K562 (cell line): ENCODE measurements around the gene MOSPD3. TPM values are rescaled to one million over a fixed set of nuclear protein-coding genes. Genes with fewer than 3 reads are reported as not detected.

Experiments
- BRD9 ChIP-seq: fragments of 450-650 bp; IDR thresholded peaks from 2 replicates; pipeline ENCODE4 v1.6.1; 2018; ENCODE audit warnings: low read depth; ENCODE audit not compliant: partially characterized antibody
- CBFA2T3 ChIP-seq: fragments of 450-650 bp; IDR thresholded peaks from 2 replicates; pipeline ENCODE4 v1.6.1; 2017
- CREM ChIP-seq: IDR thresholded peaks from 2 replicates; pipeline ENCODE4 v1.6.1; 2014; ENCODE audit warnings: antibody characterized with exemption, low read depth
- FOS ChIP-seq: IDR thresholded peaks from 3 replicates; pipeline ENCODE4 v1.6.1; 2011; ENCODE audit not compliant: insufficient read length; ENCODE audit errors: extremely low read depth
- GATAD2B ChIP-seq: fragments of 450-650 bp; IDR thresholded peaks from 2 replicates; pipeline ENCODE4 v1.6.1; 2017; ENCODE audit warnings: mild to moderate bottlenecking, borderline replicate concordance
- KDM1A ChIP-seq, 2 experiments: fragments of 450-650 bp; IDR thresholded peaks; 2 replicates each; pipeline ENCODE4 v1.6.1; 2016; ENCODE audit warnings: mild to moderate bottlenecking in 2 of 2
- MBD2 ChIP-seq: sonication (generic); IDR thresholded peaks from 2 replicates; pipeline ENCODE4 v1.6.1; 2016; ENCODE audit warnings: low read depth, borderline replicate concordance
- NR2C2 ChIP-seq, 2 experiments: fragments of 200-800 bp in 1 of 2; sonication (Bioruptor generic) in 1 of 2; sonication (generic) in 1 of 2; formaldehyde crosslinking in 1 of 2; IDR thresholded peaks; 2 replicates each; pipeline versions ENCODE4 v1.6.1 to v1.8.0; 2016 to 2022; ENCODE audit warnings: mild to moderate bottlenecking in 1 of 2, missing compliant biosample characterization in 1 of 2, missing genetic modification characterization in 1 of 2, missing genetic modification reagents in 1 of 2
- PHB2 ChIP-seq: fragments of 450-650 bp; IDR thresholded peaks from 2 replicates; pipeline ENCODE4 v1.6.1; 2017; ENCODE audit warnings: low read depth
- POLR2B ChIP-seq: fragments of 450-650 bp; IDR thresholded peaks from 2 replicates; pipeline ENCODE4 v1.6.1; 2018; ENCODE audit warnings: low read depth; ENCODE audit not compliant: partially characterized antibody
- SUPT5H ChIP-seq: fragments of 450-650 bp; IDR thresholded peaks from 2 replicates; pipeline ENCODE4 v1.6.1; 2016
- TGIF2 ChIP-seq: sonication (generic); formaldehyde crosslinking; IDR thresholded peaks from 2 replicates; pipeline ENCODE4 v1.8.1; 2022; ENCODE audit warnings: mild to moderate bottlenecking, missing genetic modification reagents, moderate library complexity
- polyA plus RNA-seq, 8 experiments: library from polyadenylated mRNA; depleted of rRNA in 4 of 8; stranded (reverse) in 5 of 8; unstranded in 3 of 8; fragments of >200 nt; fragmentation: Nextera tagmentation in 2 of 8; fragmentation: Illumina TruSeq in 1 of 8; extraction: Ambion mirVana in 2 of 8; extraction: Trizol in 1 of 8; gene quantifications; 2 replicates each; pipeline versions ENCODE4 v1.2.1 to v1.2.3, GENCODE V29; 2011 to 2014; ENCODE audit warnings: inconsistent platforms in 1 of 8, missing spikeins in 1 of 8
- total RNA-seq, 7 experiments: library from RNA; depleted of rRNA in 6 of 7; stranded (reverse); fragments of >200 nt in 6 of 7; fragmentation: Illumina TruSeq in 2 of 7; extraction: Trizol in 2 of 7; gene quantifications; 2 replicates each; pipeline versions ENCODE4 v1.2.1 to v1.2.3, GENCODE V29; 2011 to 2021; ENCODE audit warnings: low replicate concordance in 1 of 7
- TF ChIP-seq, protein P1 (sequence below): fragments of 450-650 bp; IDR thresholded peaks from 2 replicates; pipeline ENCODE4 v1.6.1; 2016; ENCODE audit warnings: mild to moderate bottlenecking, moderate library complexity

Gene MOSPD3
- total and polyA plus RNA-seq, 9 of the 15 experiments (the other 6 are each of a cell fraction or from before 2014, with no cell fraction given): 1.4 to 32.1 (median 7.3) TPM

DNA sequence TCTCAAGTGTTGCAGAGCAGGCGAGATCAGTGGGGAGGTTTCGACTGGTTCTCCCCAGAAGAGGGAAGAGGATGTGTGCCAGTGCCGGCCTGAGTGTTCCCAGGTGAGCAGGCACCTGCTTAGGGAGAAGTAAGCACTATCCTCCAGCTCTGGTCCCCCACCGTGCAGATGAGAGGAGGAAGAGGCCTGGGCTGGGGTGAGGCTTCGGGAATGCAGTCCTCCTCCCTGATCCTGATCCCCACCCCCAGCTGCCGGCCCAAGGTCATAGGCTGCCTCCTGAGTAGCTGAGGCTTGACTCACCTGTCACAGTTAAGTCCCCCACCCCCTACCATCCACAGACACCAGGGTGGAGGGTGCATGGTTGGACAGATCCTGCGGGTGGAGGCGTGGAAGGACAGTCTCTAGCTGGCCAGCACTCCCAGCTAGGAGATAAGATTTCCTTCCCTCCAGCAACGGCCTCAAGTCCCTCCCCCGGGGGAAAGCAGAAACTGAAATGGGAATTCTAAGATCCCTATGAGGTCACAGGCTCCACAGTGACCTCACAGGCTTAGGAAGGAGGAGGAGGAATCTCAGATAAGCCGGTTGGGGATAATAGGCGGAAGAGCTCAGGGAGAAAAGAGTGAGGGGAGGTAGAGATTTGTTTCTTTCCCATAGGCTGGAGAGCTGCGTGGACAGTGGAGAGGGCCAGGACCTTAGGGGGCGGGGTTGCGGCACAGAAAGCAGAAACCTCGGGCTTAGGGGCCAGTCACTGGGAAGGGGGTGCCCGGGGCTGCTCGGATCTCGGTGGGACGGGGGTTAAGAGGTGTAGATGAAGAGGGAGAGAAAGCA, 27.4 kb upstream of the MOSPD3 start (continued):
- TF ChIP-seq, protein P1, sequence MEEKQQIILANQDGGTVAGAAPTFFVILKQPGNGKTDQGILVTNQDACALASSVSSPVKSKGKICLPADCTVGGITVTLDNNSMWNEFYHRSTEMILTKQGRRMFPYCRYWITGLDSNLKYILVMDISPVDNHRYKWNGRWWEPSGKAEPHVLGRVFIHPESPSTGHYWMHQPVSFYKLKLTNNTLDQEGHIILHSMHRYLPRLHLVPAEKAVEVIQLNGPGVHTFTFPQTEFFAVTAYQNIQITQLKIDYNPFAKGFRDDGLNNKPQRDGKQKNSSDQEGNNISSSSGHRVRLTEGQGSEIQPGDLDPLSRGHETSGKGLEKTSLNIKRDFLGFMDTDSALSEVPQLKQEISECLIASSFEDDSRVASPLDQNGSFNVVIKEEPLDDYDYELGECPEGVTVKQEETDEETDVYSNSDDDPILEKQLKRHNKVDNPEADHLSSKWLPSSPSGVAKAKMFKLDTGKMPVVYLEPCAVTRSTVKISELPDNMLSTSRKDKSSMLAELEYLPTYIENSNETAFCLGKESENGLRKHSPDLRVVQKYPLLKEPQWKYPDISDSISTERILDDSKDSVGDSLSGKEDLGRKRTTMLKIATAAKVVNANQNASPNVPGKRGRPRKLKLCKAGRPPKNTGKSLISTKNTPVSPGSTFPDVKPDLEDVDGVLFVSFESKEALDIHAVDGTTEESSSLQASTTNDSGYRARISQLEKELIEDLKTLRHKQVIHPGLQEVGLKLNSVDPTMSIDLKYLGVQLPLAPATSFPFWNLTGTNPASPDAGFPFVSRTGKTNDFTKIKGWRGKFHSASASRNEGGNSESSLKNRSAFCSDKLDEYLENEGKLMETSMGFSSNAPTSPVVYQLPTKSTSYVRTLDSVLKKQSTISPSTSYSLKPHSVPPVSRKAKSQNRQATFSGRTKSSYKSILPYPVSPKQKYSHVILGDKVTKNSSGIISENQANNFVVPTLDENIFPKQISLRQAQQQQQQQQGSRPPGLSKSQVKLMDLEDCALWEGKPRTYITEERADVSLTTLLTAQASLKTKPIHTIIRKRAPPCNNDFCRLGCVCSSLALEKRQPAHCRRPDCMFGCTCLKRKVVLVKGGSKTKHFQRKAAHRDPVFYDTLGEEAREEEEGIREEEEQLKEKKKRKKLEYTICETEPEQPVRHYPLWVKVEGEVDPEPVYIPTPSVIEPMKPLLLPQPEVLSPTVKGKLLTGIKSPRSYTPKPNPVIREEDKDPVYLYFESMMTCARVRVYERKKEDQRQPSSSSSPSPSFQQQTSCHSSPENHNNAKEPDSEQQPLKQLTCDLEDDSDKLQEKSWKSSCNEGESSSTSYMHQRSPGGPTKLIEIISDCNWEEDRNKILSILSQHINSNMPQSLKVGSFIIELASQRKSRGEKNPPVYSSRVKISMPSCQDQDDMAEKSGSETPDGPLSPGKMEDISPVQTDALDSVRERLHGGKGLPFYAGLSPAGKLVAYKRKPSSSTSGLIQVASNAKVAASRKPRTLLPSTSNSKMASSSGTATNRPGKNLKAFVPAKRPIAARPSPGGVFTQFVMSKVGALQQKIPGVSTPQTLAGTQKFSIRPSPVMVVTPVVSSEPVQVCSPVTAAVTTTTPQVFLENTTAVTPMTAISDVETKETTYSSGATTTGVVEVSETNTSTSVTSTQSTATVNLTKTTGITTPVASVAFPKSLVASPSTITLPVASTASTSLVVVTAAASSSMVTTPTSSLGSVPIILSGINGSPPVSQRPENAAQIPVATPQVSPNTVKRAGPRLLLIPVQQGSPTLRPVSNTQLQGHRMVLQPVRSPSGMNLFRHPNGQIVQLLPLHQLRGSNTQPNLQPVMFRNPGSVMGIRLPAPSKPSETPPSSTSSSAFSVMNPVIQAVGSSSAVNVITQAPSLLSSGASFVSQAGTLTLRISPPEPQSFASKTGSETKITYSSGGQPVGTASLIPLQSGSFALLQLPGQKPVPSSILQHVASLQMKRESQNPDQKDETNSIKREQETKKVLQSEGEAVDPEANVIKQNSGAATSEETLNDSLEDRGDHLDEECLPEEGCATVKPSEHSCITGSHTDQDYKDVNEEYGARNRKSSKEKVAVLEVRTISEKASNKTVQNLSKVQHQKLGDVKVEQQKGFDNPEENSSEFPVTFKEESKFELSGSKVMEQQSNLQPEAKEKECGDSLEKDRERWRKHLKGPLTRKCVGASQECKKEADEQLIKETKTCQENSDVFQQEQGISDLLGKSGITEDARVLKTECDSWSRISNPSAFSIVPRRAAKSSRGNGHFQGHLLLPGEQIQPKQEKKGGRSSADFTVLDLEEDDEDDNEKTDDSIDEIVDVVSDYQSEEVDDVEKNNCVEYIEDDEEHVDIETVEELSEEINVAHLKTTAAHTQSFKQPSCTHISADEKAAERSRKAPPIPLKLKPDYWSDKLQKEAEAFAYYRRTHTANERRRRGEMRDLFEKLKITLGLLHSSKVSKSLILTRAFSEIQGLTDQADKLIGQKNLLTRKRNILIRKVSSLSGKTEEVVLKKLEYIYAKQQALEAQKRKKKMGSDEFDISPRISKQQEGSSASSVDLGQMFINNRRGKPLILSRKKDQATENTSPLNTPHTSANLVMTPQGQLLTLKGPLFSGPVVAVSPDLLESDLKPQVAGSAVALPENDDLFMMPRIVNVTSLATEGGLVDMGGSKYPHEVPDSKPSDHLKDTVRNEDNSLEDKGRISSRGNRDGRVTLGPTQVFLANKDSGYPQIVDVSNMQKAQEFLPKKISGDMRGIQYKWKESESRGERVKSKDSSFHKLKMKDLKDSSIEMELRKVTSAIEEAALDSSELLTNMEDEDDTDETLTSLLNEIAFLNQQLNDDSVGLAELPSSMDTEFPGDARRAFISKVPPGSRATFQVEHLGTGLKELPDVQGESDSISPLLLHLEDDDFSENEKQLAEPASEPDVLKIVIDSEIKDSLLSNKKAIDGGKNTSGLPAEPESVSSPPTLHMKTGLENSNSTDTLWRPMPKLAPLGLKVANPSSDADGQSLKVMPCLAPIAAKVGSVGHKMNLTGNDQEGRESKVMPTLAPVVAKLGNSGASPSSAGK: no peak
- TF ChIP-seq NR2C2 (CRISPR knock-in tag; IDR thresholded peaks at IDR 0.05) (no peak), NR2C2 (tag; IDR thresholded peaks at IDR 0.05) (0 out of 2 replicates have a peak, but pooled peaks have one; percentile 10), BRD9 (no peak), SUPT5H (no peak), KDM1A (IDR thresholded peaks at IDR 0.05) (no peak), GATAD2B (no peak), PHB2 (no peak), TGIF2 (CRISPR knock-in tag) (no peak), CBFA2T3 (0 out of 2 replicates have a peak, but pooled peaks have one; percentile 16), CREM (peak; percentile 81), FOS (no peak), MBD2 (no peak; the same call in 1 of the 2 replicates), POLR2B (no peak)
